Glutamatergic neuron (in vitro differentiated cells): ENCODE results near the gene LAMP1. TPM values are rescaled to one million over a fixed set of nuclear protein-coding genes. Genes with fewer than 3 reads are reported as not detected.
A peak's percentile ranks its signal among the peaks of the same experiment; 100 is the strongest.
"Not testable (repeated sequence)": the region's sequence is repeated elsewhere in the genome, so short reads cannot be mapped to it uniquely, and the experiment has no call there.

Experiments used
- DNase-seq: peaks from one replicate; pipeline ENCODE4 v3.0.0; 2022
- H3K27ac Mint-ChIP-seq: one replicate; pipeline ENCODE4 v1.8.0; 2020; ENCODE audit warnings: mild to moderate bottlenecking, mixed read lengths, inconsistent platforms; ENCODE audit not compliant: unreplicated experiment
- H3K27me3 Mint-ChIP-seq: one replicate; pipeline ENCODE4 v1.8.0; 2020; ENCODE audit warnings: mild to moderate bottlenecking, moderate library complexity, mixed read lengths, inconsistent platforms; ENCODE audit not compliant: unreplicated experiment
- H3K36me3 Mint-ChIP-seq: one replicate; pipeline ENCODE4 v1.8.0; 2020; ENCODE audit warnings: mild to moderate bottlenecking, mixed read lengths, inconsistent platforms; ENCODE audit not compliant: unreplicated experiment
- H3K4me1 Mint-ChIP-seq: one replicate; pipeline ENCODE4 v1.8.0; 2020; ENCODE audit warnings: mild to moderate bottlenecking, low read depth, mixed read lengths, inconsistent platforms; ENCODE audit not compliant: unreplicated experiment
- H3K4me3 Mint-ChIP-seq: one replicate; pipeline ENCODE4 v1.8.0; 2020; ENCODE audit warnings: mild to moderate bottlenecking, mixed read lengths, inconsistent platforms; ENCODE audit not compliant: unreplicated experiment
- H3K9me3 Mint-ChIP-seq: one replicate; pipeline ENCODE4 v1.8.0; 2020; ENCODE audit warnings: mild to moderate bottlenecking, moderate library complexity, mixed read lengths, inconsistent platforms; ENCODE audit not compliant: unreplicated experiment
- CTCF ChIP-seq: fragments of 200-600 bp; sonication (generic); IDR thresholded peaks from one replicate; pipeline ENCODE4 v1.5.0; 2021; ENCODE audit not compliant: partially characterized antibody, unreplicated experiment
- long read RNA-seq: library from polyadenylated mRNA; unstranded; transcript quantifications from one replicate; pipeline ENCODE4 v2.0.0, GENCODE V29; 2020; ENCODE audit not compliant: unreplicated experiment
- total RNA-seq: library from RNA; stranded (reverse); fragmentation: NEBNext Ultra II Directional; extraction: Animal tissue kit (Norgen Biotek cat#: 25700); gene quantifications from one replicate; pipeline ENCODE4 v1.2.1, GENCODE V29; 2021; ENCODE audit not compliant: unreplicated experiment

LAMP1 gene
- total RNA-seq = 113 TPM
- long read RNA-seq, partial matches to known transcripts = 1 of 2 reads
- long read RNA-seq, other reads (novel, unspliced or antisense) = 0 of 2 reads

GRCh38 chr13:113296823-113297369, at the start of gene LAMP1:
LAMP1 (plus strand) TSS chr13:113297239; CDS start chr13:113297435, 196 bp downstream.
- Mint-ChIP-seq H3K27me3 (peaks cover 15% of the 10 kb centered on the region), H3K9me3 (peaks cover 20% of the 10 kb centered on the region), H3K4me3 (peak within 1 kb of the TSS; percentile 98), H3K27ac (peak within 1 kb of the TSS; percentile 96), H3K36me3 (no peaks in the 10 kb centered on the region), H3K4me1 (peaks cover 18% of the 10 kb centered on the region)
- peak; percentile 100 for DNase-seq
- no peak for TF ChIP-seq CTCF

GRCh38 chr13:113252516-113253095, 44.4 kb upstream of the LAMP1 start:
- no peak for TF ChIP-seq CTCF
- Mint-ChIP-seq H3K4me1 (no peaks in the 10 kb centered on the region), H3K27me3 (no peaks in the 10 kb centered on the region), H3K4me3 (no peak overlapping the region), H3K27ac (no peak overlapping the region), H3K9me3 (peaks cover 1% of the 10 kb centered on the region), H3K36me3 (peaks cover 4% of the 10 kb centered on the region)
- no peak for DNase-seq

GRCh38 chr13:113257908-113258307, 39.1 kb upstream of the LAMP1 start:
- H3K27ac Mint-ChIP-seq, H3K4me3 Mint-ChIP-seq, H3K4me1 Mint-ChIP-seq, H3K27me3 Mint-ChIP-seq, H3K36me3 Mint-ChIP-seq, H3K9me3 Mint-ChIP-seq, DNase-seq: not testable (repeated sequence)

- Mint-ChIP-seq H3K27ac (no peak overlapping the region), H3K36me3 (no peaks in the 10 kb centered on the region), H3K4me1 (peaks cover 2% of the 10 kb centered on the region), H3K27me3 (no peaks in the 10 kb centered on the region), H3K4me3 (no peak overlapping the region), H3K9me3 (peaks cover 2% of the 10 kb centered on the region)
- no peak for DNase-seq
- TF ChIP-seq CTCF = no peak
These were observed 38.6 kb upstream of the LAMP1 start for GRCh38 chr13:113258321-113259054.

- no peaks in the 10 kb centered on the region for H3K36me3 Mint-ChIP-seq
- H3K9me3 Mint-ChIP-seq = peaks cover 2% of the 10 kb centered on the region
- H3K27me3 Mint-ChIP-seq = no peaks in the 10 kb centered on the region
These were observed 36.0 kb upstream of the LAMP1 start for GRCh38 chr13:113260996-113261395.

GRCh38 chr13:113263016-113263415, 34.0 kb upstream of the LAMP1 start:
- DNase-seq, H3K4me3 Mint-ChIP-seq, H3K27me3 Mint-ChIP-seq, H3K4me1 Mint-ChIP-seq, H3K36me3 Mint-ChIP-seq, H3K9me3 Mint-ChIP-seq, H3K27ac Mint-ChIP-seq: not testable (repeated sequence)

More at GRCh38 chr13:113260996-113261395, 36.0 kb upstream of the LAMP1 start:
- H3K4me1 Mint-ChIP-seq = peaks cover 4% of the 10 kb centered on the region
- TF ChIP-seq CTCF = no peak
- no peak overlapping the region for H3K27ac Mint-ChIP-seq
- DNase-seq = no peak
- H3K4me3 Mint-ChIP-seq = no peak overlapping the region
